WTC11 (cell line): ENCODE data around the gene PLPP4. TPM values are rescaled to one million over a fixed set of nuclear protein-coding genes. Genes with fewer than 3 reads are reported as not detected.

Experiments
- ATAC-seq: fragments of 200-7000 bp; cut with Tn5 transposase; 2 replicates; pipeline ENCODE4 v1.10.0; 2021; ENCODE audit warnings: mild to moderate bottlenecking, moderate library complexity
- CTCF ChIA-PET: fragments of 300-600 bp; sonication (Branson Sonifier 250); formaldehyde crosslinking; loops from one replicate; lab custom pipeline; 2021; ENCODE audit warnings: antibody characterized with exemption; lab: Charles Lee
- POLR2A ChIA-PET: fragments of 350-600 bp; sonication (Branson Sonifier 250); formaldehyde crosslinking; loops from one replicate; lab custom pipeline; 2021; ENCODE audit warnings: antibody characterized with exemption; lab: Charles Lee
- DNase-seq: peaks from one replicate; pipeline ENCODE4 v3.0.0; 2021; ENCODE audit warnings: low spot score
- H3K27ac Mint-ChIP-seq: 2 replicates; pipeline ENCODE4 v1.8.0; 2021; ENCODE audit warnings: mixed read lengths
- H3K27me3 Mint-ChIP-seq: 2 replicates; pipeline ENCODE4 v1.8.0; 2021; ENCODE audit warnings: low read depth, mild to moderate bottlenecking, moderate library complexity, mixed read lengths
- H3K36me3 Mint-ChIP-seq: 2 replicates; pipeline ENCODE4 v1.8.0; 2021; ENCODE audit warnings: mixed read lengths
- H3K4me1 Mint-ChIP-seq: 2 replicates; pipeline ENCODE4 v1.8.0; 2022; ENCODE audit warnings: mixed read lengths
- H3K4me3 Mint-ChIP-seq: 2 replicates; pipeline ENCODE4 v1.8.0; 2021; ENCODE audit warnings: mild to moderate bottlenecking, moderate library complexity, mixed read lengths
- H3K9me3 Mint-ChIP-seq: 2 replicates; pipeline ENCODE4 v1.8.0; 2021; ENCODE audit warnings: mixed read lengths
- AFF4 ChIP-seq: sonication (generic); formaldehyde crosslinking; IDR thresholded peaks from 2 replicates; pipeline ENCODE4 v1.8.1; 2023; ENCODE audit warnings: mild to moderate bottlenecking, missing genetic modification reagents, borderline replicate concordance
- CBFB ChIP-seq: sonication (generic); formaldehyde crosslinking; IDR thresholded peaks from 2 replicates; pipeline ENCODE4 v1.8.1; 2022; ENCODE audit warnings: mild to moderate bottlenecking, low read depth, missing genetic modification reagents
- ELF4 ChIP-seq: sonication (generic); formaldehyde crosslinking; IDR thresholded peaks from 2 replicates; pipeline ENCODE4 v1.8.1; 2022; ENCODE audit warnings: low read depth, mild to moderate bottlenecking, moderate library complexity, missing genetic modification reagents
- EMX1 ChIP-seq: fragments of 250-450 bp; sonication (Bioruptor Pico); IDR thresholded peaks from 2 replicates; pipeline ENCODE4 v1.8.0; 2021; ENCODE audit warnings: mild to moderate bottlenecking
- FOXK1 ChIP-seq: sonication (generic); formaldehyde crosslinking; IDR thresholded peaks from 2 replicates; pipeline ENCODE4 v1.8.0; 2022; ENCODE audit warnings: mild to moderate bottlenecking, moderate library complexity, missing genetic modification reagents
- HMGXB4 ChIP-seq: sonication (generic); formaldehyde crosslinking; IDR thresholded peaks from 2 replicates; pipeline ENCODE4 v1.8.1; 2023; ENCODE audit warnings: mild to moderate bottlenecking, moderate library complexity, missing genetic modification reagents
- IRF1 ChIP-seq: sonication (generic); formaldehyde crosslinking; IDR thresholded peaks from 2 replicates; pipeline ENCODE4 v1.8.0; 2023; ENCODE audit warnings: missing genetic modification reagents
- MAX ChIP-seq: sonication (generic); formaldehyde crosslinking; IDR thresholded peaks from 2 replicates; pipeline ENCODE4 v1.8.0; 2022; ENCODE audit warnings: mild to moderate bottlenecking, missing genetic modification reagents
- PRDM15 ChIP-seq: sonication (generic); formaldehyde crosslinking; IDR thresholded peaks from 2 replicates; pipeline ENCODE4 v1.8.0; 2022; ENCODE audit warnings: missing genetic modification reagents
- PREB ChIP-seq: sonication (generic); formaldehyde crosslinking; IDR thresholded peaks from 2 replicates; pipeline ENCODE4 v1.8.1; 2022; ENCODE audit warnings: mild to moderate bottlenecking, missing genetic modification reagents, moderate library complexity, borderline replicate concordance
- SMAD4 ChIP-seq: sonication (generic); formaldehyde crosslinking; IDR thresholded peaks from 2 replicates; pipeline ENCODE4 v1.8.0; 2022; ENCODE audit warnings: mild to moderate bottlenecking, missing genetic modification reagents
- ZNF219 ChIP-seq: sonication (generic); formaldehyde crosslinking; IDR thresholded peaks from 2 replicates; pipeline ENCODE4 v1.8.0; 2023; ENCODE audit warnings: missing genetic modification reagents, mild to moderate bottlenecking, borderline replicate concordance
- ZNF281 ChIP-seq: sonication (generic); formaldehyde crosslinking; IDR thresholded peaks from 2 replicates; pipeline ENCODE4 v1.8.0; 2023; ENCODE audit warnings: mild to moderate bottlenecking, missing genetic modification reagents
- ZNF416 ChIP-seq: fragments of 250-450 bp; sonication (Bioruptor Pico); IDR thresholded peaks from 2 replicates; pipeline ENCODE4 v1.9.0; 2021; ENCODE audit warnings: mild to moderate bottlenecking, inconsistent platforms
- ZNF423 ChIP-seq: fragments of 250-450 bp; sonication (Bioruptor Pico); IDR thresholded peaks from 2 replicates; pipeline ENCODE4 v2.1.2; 2022; ENCODE audit warnings: mild to moderate bottlenecking, moderate library complexity
- ZNF532 ChIP-seq: fragments of 250-450 bp; sonication (Bioruptor Pico); IDR thresholded peaks from 2 replicates; pipeline ENCODE4 v1.9.0; 2021; ENCODE audit warnings: mild to moderate bottlenecking, borderline replicate concordance
- ZNF671 ChIP-seq: fragments of 250-450 bp; sonication (Bioruptor Pico); IDR thresholded peaks from 2 replicates; pipeline ENCODE4 v1.8.0; 2021; ENCODE audit warnings: mild to moderate bottlenecking
- total RNA-seq: library from RNA; stranded (reverse); gene quantifications from 3 replicates; pipeline ENCODE4 v1.2.3, GENCODE V29; 2021

Gene PLPP4
- total RNA-seq, 1 experiment from 2014 or later = 0.15 TPM

- TF ChIP-seq PRDM15 (CRISPR knock-in tag) (no peak), ZNF671 (no peak), SMAD4 (no peak), ZNF416 (no peak), CBFB (CRISPR knock-in tag) (no peak), AFF4 (CRISPR knock-in tag) (no peak)
Observed at GRCh38 chr10:120477743-120478141, 20.7 kb downstream of the PLPP4 start (continued).

- ATAC-seq = no peak
- peaks cover 22% of the 10 kb centered on the region for H3K9me3 Mint-ChIP-seq
- no peak for DNase-seq
- H3K4me3 Mint-ChIP-seq = no peak overlapping the region
- ChIA-PET POLR2A (no interaction called here), CTCF (no interaction called here)
- no peak overlapping the region for H3K27ac Mint-ChIP-seq
- H3K27me3 Mint-ChIP-seq = peaks cover 6% of the 10 kb centered on the region
- H3K4me1 Mint-ChIP-seq = no peaks in the 10 kb centered on the region
- H3K36me3 Mint-ChIP-seq = peaks cover 10% of the 10 kb centered on the region
- TF ChIP-seq MAX (CRISPR knock-in tag) = no peak
- no peak for TF ChIP-seq PREB (CRISPR knock-in tag)
- no peak for TF ChIP-seq ZNF532 (CRISPR knock-in tag)
- no peak for TF ChIP-seq ELF4
- TF ChIP-seq IRF1 (CRISPR knock-in tag) = no peak
- TF ChIP-seq ZNF281 (CRISPR knock-in tag) = no peak
- TF ChIP-seq ZNF423 (CRISPR knock-in tag) = no peak
- no peak for TF ChIP-seq ZNF219 (CRISPR knock-in tag)
- TF ChIP-seq SMAD4 = no peak
- TF ChIP-seq FOXK1 = no peak
- TF ChIP-seq EMX1 = no peak
- no peak for TF ChIP-seq HMGXB4 (CRISPR knock-in tag)
Observed at GRCh38 chr10:120478386-120478785, 21.4 kb downstream of the PLPP4 start.
